H9 (cell line): ENCODE data around the gene ARHGEF16. TPM values are rescaled to one million over a fixed set of nuclear protein-coding genes. Genes with fewer than 3 reads are reported as not detected.

Experiments used
- DNase-seq: peaks from one replicate; pipeline ENCODE4 v3.0.0-alpha.2; 2017
- H2AFZ ChIP-seq: one replicate; pipeline ENCODE4 v1.6.1; 2013; ENCODE audit warnings: mild to moderate bottlenecking, low read length, control low read depth, moderate library complexity
- H2AK5ac ChIP-seq: 2 replicates; pipeline ENCODE4 v1.6.1; 2013; ENCODE audit warnings: low read length, control low read depth, mixed read lengths; ENCODE audit not compliant: insufficient read length
- H2BK120ac ChIP-seq: one replicate; pipeline ENCODE4 v1.6.1; 2013; ENCODE audit warnings: low read depth, mild to moderate bottlenecking, low read length, control low read depth, inconsistent platforms; ENCODE audit not compliant: poor library complexity, severe bottlenecking
- H2BK12ac ChIP-seq: 2 replicates; pipeline ENCODE4 v1.6.1; 2013; ENCODE audit warnings: low read length, control low read depth, mixed read lengths, low read depth; ENCODE audit not compliant: insufficient read length
- H2BK15ac ChIP-seq: 2 replicates; pipeline ENCODE4 v1.6.1; 2013; ENCODE audit warnings: low read depth, low read length, control low read depth
- H2BK20ac ChIP-seq: one replicate; pipeline ENCODE4 v1.6.1; 2013; ENCODE audit warnings: low read depth, mild to moderate bottlenecking, low read length, control low read depth, inconsistent platforms; ENCODE audit not compliant: poor library complexity, severe bottlenecking
- H2BK5ac ChIP-seq: 2 replicates; pipeline ENCODE4 v1.6.1; 2013; ENCODE audit warnings: low read length, control low read depth, mixed read lengths; ENCODE audit not compliant: insufficient read length
- H3K14ac ChIP-seq: 2 replicates; pipeline ENCODE4 v1.6.1; 2013; ENCODE audit warnings: low read length, control low read depth; ENCODE audit not compliant: insufficient read depth
- H3K18ac ChIP-seq: 2 replicates; pipeline ENCODE4 v1.6.1; 2013; ENCODE audit warnings: low read depth, mild to moderate bottlenecking, mixed read lengths, low read length, control low read depth; ENCODE audit not compliant: insufficient read length
- H3K23ac ChIP-seq: 2 replicates; pipeline ENCODE4 v1.6.1; 2013; ENCODE audit warnings: low read length, control low read depth, mixed read lengths, low read depth; ENCODE audit not compliant: insufficient read length
- H3K23me2 ChIP-seq: 2 replicates; pipeline ENCODE4 v1.6.1; 2013; ENCODE audit warnings: low read depth, mild to moderate bottlenecking, mixed read lengths, low read length, control low read depth; ENCODE audit not compliant: insufficient read length, poor library complexity, severe bottlenecking
- H3K27ac ChIP-seq: 2 replicates; pipeline ENCODE4 v1.5.1; 2013; ENCODE audit warnings: low read length, control low read depth, mixed read lengths, low read depth; ENCODE audit not compliant: insufficient read length
- H3K27me3 ChIP-seq: 2 replicates; pipeline ENCODE4 v1.6.1; 2013; ENCODE audit warnings: low read length, control low read depth, inconsistent platforms; ENCODE audit not compliant: insufficient read depth
- H3K4ac ChIP-seq: 2 replicates; pipeline ENCODE4 v1.6.1; 2013; ENCODE audit warnings: low read depth, mild to moderate bottlenecking, control low read depth, inconsistent platforms, low read length, moderate library complexity
- H3K4me1 ChIP-seq: 2 replicates; pipeline ENCODE4 v1.6.1; 2013; ENCODE audit warnings: low read length, control low read depth, inconsistent platforms; ENCODE audit not compliant: insufficient read depth
- H3K4me2 ChIP-seq: 2 replicates; pipeline ENCODE4 v1.6.1; 2013; ENCODE audit warnings: low read length, control low read depth, mixed read lengths; ENCODE audit not compliant: insufficient read length, insufficient read depth
- H3K56ac ChIP-seq: 2 replicates; pipeline ENCODE4 v1.6.1; 2013; ENCODE audit warnings: low read depth, mild to moderate bottlenecking, mixed read lengths, low read length, control low read depth; ENCODE audit not compliant: insufficient read length
- H3K79me1 ChIP-seq: 2 replicates; pipeline ENCODE4 v1.6.1; 2013; ENCODE audit warnings: low read depth, mild to moderate bottlenecking, moderate library complexity, low read length, control low read depth, inconsistent platforms; ENCODE audit not compliant: insufficient read depth, poor library complexity, severe bottlenecking
- H3K79me2 ChIP-seq: 2 replicates; pipeline ENCODE4 v1.6.1; 2013; ENCODE audit warnings: low read length, control low read depth, inconsistent platforms; ENCODE audit not compliant: insufficient read depth
- H3K9ac ChIP-seq: 2 replicates; pipeline ENCODE4 v1.6.1; 2013; ENCODE audit warnings: low read length, control low read depth, mixed read lengths; ENCODE audit not compliant: insufficient read length; ENCODE audit errors: extremely low read depth
- H3K9me3 ChIP-seq: one replicate; pipeline ENCODE4 v1.6.1; 2013; ENCODE audit warnings: low read depth, low read length, inconsistent platforms; ENCODE audit not compliant: control insufficient read depth
- H3T11ph ChIP-seq: one replicate; pipeline ENCODE4 v1.6.1; 2013; ENCODE audit warnings: mild to moderate bottlenecking, low read length, control low read depth, inconsistent platforms
- H4K20me1 ChIP-seq: one replicate; pipeline ENCODE4 v1.6.1; 2013; ENCODE audit not compliant: control insufficient read depth, insufficient read length, insufficient read depth
- H4K5ac ChIP-seq: 2 replicates; pipeline ENCODE4 v1.6.1; 2013; ENCODE audit warnings: low read depth, mild to moderate bottlenecking, mixed read lengths, low read length, control low read depth; ENCODE audit not compliant: insufficient read length
- H4K8ac ChIP-seq: replicated peaks from 2 replicates; pipeline ENCODE4 v1.6.1; 2013; ENCODE audit warnings: low read length, control low read depth, mixed read lengths, low read depth; ENCODE audit not compliant: insufficient read length
- H4K91ac ChIP-seq: 2 replicates; pipeline ENCODE4 v1.6.1; 2013; ENCODE audit warnings: low read depth, mild to moderate bottlenecking, moderate library complexity, mixed read lengths, low read length, control low read depth; ENCODE audit not compliant: insufficient read length
- H3K27ac Mint-ChIP-seq, 3 experiments: 2 replicates in 2 of 3; 3 replicates in 1 of 3; pipeline ENCODE4 v1.8.0; 2020 to 2021; ENCODE audit warnings: mixed read lengths in 3 of 3, mild to moderate bottlenecking in 1 of 3, moderate library complexity in 1 of 3
- H3K27me3 Mint-ChIP-seq: 2 replicates; pipeline ENCODE4 v1.8.0; 2021; ENCODE audit warnings: low read depth, mild to moderate bottlenecking, moderate library complexity, mixed read lengths
- H3K36me3 Mint-ChIP-seq, 3 experiments: 2 replicates in 2 of 3; 3 replicates in 1 of 3; pipeline ENCODE4 v1.8.0; 2020 to 2021; ENCODE audit warnings: low read depth in 3 of 3, mixed read lengths in 3 of 3; ENCODE audit not compliant: insufficient read depth in 1 of 3
- H3K4me1 Mint-ChIP-seq, 2 experiments: 2 replicates each; pipeline ENCODE4 v1.8.0; 2020; ENCODE audit warnings: mixed read lengths in 2 of 2
- H3K4me3 Mint-ChIP-seq, 2 experiments: 2 replicates in 1 of 2; 3 replicates in 1 of 2; pipeline ENCODE4 v1.8.0; 2020 to 2021; ENCODE audit warnings: mild to moderate bottlenecking in 2 of 2, mixed read lengths in 2 of 2, moderate library complexity in 1 of 2
- H3K9me3 Mint-ChIP-seq, 2 experiments: 2 replicates in 1 of 2; 3 replicates in 1 of 2; pipeline ENCODE4 v1.8.0; 2020; ENCODE audit warnings: mild to moderate bottlenecking in 2 of 2, mixed read lengths in 2 of 2, moderate library complexity in 1 of 2
- WGBS: extraction: QIAGEN DNeasy Blood & Tissue Kit; methylation state at CpG from one replicate; pipeline ENCODE4 v1.1.7; 2013; ENCODE audit warnings: missing lambda C conversion rate, low lambda C conversion rate, mixed read lengths; ENCODE audit not compliant: insufficient read length; ENCODE audit errors: extremely low coverage; 5-methylcytosine and 5-hydroxymethylcytosine counted together
- total RNA-seq: library from RNA; stranded (reverse); gene quantifications from 2 replicates; pipeline ENCODE4 v1.2.1, GENCODE V29; 2021
- TF ChIP-seq, protein P1 (sequence below): fragments of 200-600 bp; sonication (generic); conservative IDR thresholded peaks from 3 replicates; pipeline ENCODE4 v1.8.0; 2021; ENCODE audit warnings: antibody characterized with exemption, mild to moderate bottlenecking

Gene ARHGEF16
- total RNA-seq, 1 experiment from 2014 or later, result 48.5 TPM

DNA sequence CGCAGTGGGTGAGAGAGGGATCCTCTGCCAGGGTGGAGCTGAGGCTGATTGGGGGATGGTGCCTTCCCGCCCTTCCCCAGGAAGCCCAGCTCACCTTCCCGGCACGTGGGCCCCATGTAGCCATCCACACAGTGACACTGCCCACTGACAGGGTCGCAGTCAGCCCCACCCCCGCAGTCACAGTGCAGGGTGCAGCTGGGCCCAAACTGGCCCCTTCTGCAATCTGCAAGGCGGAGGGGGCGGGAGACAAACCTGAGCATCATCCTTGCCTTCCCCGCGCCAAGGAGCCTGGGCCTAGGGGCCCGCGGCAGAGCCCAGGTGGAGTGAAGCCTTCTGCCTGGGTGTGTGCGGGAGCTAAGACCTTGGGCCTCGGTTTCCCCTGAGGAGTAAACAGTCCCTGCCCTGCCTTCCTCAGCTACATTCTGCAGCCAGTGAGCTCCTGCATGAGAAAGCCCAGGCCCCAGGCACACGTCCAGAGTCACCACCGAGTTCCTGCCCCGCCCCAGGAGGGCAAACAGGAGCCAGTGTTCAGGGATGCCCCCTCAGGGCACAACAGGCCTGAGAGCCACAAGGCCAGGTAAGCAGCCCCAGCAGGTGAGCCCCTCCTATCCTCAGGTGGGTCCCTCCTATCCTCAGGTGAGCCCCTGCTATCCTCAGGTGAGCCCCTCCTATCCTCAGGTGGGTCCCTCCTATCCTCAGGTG lies 38.2 kb downstream of the ARHGEF16 start:
- H2BK15ac ChIP-seq, result no peak overlapping the region
- peaks cover 7 to 22% (median 14%) of the 10 kb centered on the region in 3 experiments; a peak in 6 of 7 replicates for H3K36me3 Mint-ChIP-seq
- H3K27ac Mint-ChIP-seq, result no peak overlapping the region
- no peaks in the 10 kb centered on the region for H3K9me3 ChIP-seq
- no peak overlapping the region for H2BK5ac ChIP-seq
- no peak overlapping the region for H3K23ac ChIP-seq
- no peak overlapping the region for H3K4me3 Mint-ChIP-seq
- no peak overlapping the region for H3K4ac ChIP-seq
- H4K20me1 ChIP-seq, result no peaks in the 10 kb centered on the region
- no peak overlapping the region for H3K27ac ChIP-seq
- no CpG with 5 or more reads among the region's 17 CpGs for WGBS
- H3K27me3 Mint-ChIP-seq, result peaks cover 3% of the 10 kb centered on the region
- no peak overlapping the region for H3K9ac ChIP-seq
- no peak overlapping the region for H4K5ac ChIP-seq
- TF ChIP-seq, protein P1, sequence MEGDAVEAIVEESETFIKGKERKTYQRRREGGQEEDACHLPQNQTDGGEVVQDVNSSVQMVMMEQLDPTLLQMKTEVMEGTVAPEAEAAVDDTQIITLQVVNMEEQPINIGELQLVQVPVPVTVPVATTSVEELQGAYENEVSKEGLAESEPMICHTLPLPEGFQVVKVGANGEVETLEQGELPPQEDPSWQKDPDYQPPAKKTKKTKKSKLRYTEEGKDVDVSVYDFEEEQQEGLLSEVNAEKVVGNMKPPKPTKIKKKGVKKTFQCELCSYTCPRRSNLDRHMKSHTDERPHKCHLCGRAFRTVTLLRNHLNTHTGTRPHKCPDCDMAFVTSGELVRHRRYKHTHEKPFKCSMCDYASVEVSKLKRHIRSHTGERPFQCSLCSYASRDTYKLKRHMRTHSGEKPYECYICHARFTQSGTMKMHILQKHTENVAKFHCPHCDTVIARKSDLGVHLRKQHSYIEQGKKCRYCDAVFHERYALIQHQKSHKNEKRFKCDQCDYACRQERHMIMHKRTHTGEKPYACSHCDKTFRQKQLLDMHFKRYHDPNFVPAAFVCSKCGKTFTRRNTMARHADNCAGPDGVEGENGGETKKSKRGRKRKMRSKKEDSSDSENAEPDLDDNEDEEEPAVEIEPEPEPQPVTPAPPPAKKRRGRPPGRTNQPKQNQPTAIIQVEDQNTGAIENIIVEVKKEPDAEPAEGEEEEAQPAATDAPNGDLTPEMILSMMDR, result no peak
- no peaks in the 10 kb centered on the region for H3K27me3 ChIP-seq
- no peaks in the 10 kb centered on the region for H3K79me2 ChIP-seq
- no peaks in the 10 kb centered on the region for H3K4me1 ChIP-seq
- H2BK12ac ChIP-seq, result no peak overlapping the region
- H3K56ac ChIP-seq, result no peak overlapping the region
- H3K18ac ChIP-seq, result no peak overlapping the region
- H4K8ac ChIP-seq, result no peak overlapping the region
- no peak overlapping the region for H2BK20ac ChIP-seq
- no peak overlapping the region for H2BK120ac ChIP-seq
- peaks cover 2 to 3% of the 10 kb centered on the region in 2 experiments; a peak in 2 of 4 replicates for H3K4me1 Mint-ChIP-seq
- H2AK5ac ChIP-seq, result no peak overlapping the region
- H3K14ac ChIP-seq, result no peak overlapping the region
- no peaks in the 10 kb centered on the region for H3K79me1 ChIP-seq
- H4K91ac ChIP-seq, result no peak overlapping the region
- no peaks in the 10 kb centered on the region for H3K23me2 ChIP-seq
- H3K4me2 ChIP-seq, result no peak overlapping the region
- no peak overlapping the region for H2AFZ ChIP-seq
- H3K9me3 Mint-ChIP-seq, result peaks cover 7 to 15% of the 10 kb centered on the region in 2 experiments; a peak in 4 of 5 replicates
- no peak for DNase-seq
- no peak overlapping the region for H3T11ph ChIP-seq
